Occipital lobe (tissue), 2 donors: ENCODE results near the gene DPCD. TPM values are rescaled to one million over a fixed set of nuclear protein-coding genes. Genes with fewer than 3 reads are reported as not detected.
"Not testable (repeated sequence)": the region's sequence is repeated elsewhere in the genome, so short reads cannot be mapped to it uniquely, and the experiment has no call there.

Experiments used
- DNase-seq: peaks from one replicate; lab custom pipeline; 2025; lab: John Stamatoyannopoulos, UW
- total RNA-seq: library from RNA; depleted of rRNA; stranded (reverse); fragments of >200 nt; gene quantifications from one replicate; pipeline ENCODE4 v1.2.3, GENCODE V29; 2014

Gene DPCD
- total RNA-seq, 1 donor from 2014 or later = 12.5 TPM

GRCh38 chr10:101580486-101581399 is 7.4 kb upstream of the DPCD start:
- no peak for DNase-seq

GRCh38 chr10:101585841-101586240 is 2.3 kb upstream of the DPCD start:
- no peak for DNase-seq

DNA sequence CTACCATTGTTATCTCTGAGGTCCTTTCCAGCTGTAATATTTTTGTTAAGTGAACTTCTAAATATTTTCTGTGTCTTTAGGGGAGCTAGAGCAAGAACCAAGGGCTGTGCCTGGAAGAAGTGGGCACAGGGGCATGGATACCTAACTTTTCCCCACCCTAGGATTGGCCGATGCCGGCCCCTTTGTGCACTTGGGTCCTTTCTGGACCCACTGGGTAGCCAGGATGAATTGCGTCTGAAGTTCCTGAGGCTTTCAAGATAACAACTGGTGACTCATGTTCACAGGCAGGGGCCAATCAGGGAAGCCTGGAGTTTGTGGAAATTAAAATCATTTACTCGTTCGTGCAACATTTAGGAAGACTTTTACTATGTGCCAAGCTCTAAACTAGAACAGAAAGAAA is 758 bp downstream of the DPCD start:
- no peak for DNase-seq

DNA sequence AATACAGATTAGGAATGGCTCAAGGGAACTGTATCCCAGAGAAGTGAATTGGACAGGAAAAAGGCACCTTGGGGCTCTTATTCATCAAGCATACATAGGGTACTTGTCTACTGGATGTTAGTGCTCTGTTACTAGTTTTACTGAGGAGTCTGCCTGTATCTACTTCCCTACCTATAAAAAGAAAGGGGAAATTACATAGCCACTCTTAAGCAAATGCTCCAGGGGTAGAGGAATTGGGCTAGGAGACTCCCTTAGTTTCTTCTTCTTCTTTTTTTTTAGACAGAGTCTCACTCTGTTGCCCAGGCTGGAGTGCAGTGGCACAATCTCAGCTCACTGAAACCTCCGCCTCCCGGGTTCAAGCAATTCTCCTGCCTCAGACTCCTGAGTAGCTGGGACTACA is 5.2 kb downstream of the DPCD start:
- DNase-seq = not testable (repeated sequence)

DNA sequence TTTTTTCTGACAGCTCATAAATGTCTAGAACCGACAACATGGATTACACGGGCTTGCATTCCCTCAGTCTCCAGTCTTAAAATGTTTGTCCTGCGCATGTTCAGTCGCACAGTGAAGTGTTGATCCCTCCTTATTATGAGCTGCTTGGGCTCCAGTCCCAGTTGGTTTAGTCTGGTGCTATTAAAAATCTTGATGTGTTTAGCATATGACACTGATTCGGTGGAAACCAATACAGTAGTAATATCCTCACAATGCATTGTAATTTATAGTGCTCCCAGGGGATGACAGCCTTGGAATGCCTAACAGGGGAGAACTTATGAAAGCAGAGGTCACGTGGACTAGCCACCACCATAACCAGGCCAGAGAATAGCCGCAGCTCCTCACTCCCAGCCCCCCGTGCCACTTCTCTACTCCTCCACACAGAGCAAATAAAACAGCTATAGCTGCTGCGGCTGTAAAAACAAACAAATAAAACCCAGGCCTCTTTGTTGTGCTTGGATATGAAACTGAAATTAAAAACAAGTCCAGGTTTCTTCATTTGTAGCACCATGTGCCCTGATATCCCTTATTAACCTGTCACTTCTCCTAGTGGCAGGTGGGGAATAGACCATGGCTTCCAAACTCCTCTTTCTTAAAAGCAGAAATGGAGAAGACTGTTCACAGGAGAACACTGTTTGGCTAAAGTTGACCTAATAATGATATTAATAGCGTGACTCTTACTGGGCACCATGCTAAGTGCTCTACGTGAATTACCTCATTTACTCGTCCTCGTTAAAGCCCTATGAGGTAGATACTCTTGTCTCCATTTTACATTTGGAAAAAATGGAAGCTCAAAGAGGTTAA is 7.7 kb downstream of the DPCD start:
- no peak for DNase-seq

- DNase-seq = no peak
Measured at GRCh38 chr10:101597091-101597900, 9.2 kb downstream of the DPCD start.

GRCh38 chr10:101601541-101601940 is 13.4 kb downstream of the DPCD start:
- DNase-seq = no peak

GRCh38 chr10:101602761-101603398 is 14.8 kb downstream of the DPCD start:
- DNase-seq = peak; percentile 45

- DNase-seq = no peak
Measured at GRCh38 chr10:101607124-101607523, 19.0 kb downstream of the DPCD start.

- DNase-seq = no peak
Measured at GRCh38 chr10:101609481-101609880, 21.4 kb downstream of the DPCD start.

DNA sequence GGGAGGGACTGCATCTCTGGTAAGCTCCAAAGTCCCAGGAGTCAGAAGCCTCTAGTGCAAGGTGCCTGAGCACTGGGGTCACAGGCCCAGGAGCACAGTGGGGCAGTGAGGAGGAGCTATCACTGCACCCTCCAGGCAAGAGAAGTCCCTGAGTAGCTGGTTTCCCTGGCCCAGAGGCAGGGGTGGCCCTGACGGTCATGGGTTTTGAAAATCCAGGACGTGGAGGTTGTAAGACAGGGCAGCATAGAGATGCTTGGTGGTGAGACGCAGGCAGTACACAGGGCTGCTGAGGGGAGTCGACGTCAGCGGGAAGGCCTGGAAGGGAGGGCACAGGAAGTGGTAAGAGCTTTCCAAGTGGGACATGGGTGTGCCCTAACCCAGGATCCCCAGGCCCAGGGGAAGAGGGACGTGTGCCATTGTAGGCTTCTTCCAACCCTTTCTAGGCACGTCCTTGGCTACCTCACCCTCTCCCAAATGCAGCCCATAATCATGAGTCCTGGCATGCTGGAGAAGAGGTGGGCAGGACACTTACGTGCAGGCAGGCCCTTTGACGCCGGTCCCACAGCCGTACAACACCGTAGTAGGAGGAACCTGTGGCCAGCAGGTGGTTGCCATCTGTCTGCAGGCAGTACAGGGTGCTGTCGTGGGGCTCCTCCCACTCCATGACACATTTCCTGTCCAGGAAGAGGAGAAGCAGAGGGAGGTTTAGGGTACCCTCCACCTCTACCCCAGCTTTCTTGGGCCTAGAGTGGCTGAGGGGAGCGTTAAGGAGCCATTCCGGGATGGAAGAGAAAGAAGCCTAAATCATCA is 23.2 kb downstream of the DPCD start:
- no peak for DNase-seq

GRCh38 chr10:101612086-101612485 is 24.0 kb downstream of the DPCD start:
- DNase-seq = no peak

GRCh38 chr10:101612872-101613271 is 24.8 kb downstream of the DPCD start:
- DNase-seq = no peak

DNA sequence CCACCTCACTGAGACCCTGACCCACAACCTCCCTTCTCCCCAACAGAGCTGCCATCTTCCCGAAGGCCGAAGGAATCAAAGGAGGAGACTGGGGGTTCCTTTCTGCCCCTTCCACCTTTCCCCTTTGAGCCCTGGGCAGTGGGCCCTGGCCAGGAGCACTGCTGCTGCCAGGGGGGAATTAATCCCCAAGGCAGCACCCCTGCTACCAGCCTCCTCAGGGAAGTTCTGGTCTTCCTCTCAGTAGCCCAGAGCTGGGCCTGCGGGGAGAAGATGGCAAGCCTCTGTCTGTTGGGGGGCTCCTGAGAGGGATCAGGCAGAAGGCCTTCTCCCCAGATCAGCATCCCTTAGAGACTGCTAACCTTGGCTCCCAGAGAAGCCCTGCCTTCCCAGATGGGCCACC is 25.5 kb downstream of the DPCD start:
- no peak for DNase-seq

- DNase-seq = no peak
Measured at GRCh38 chr10:101614663-101615524, 26.8 kb downstream of the DPCD start.

GRCh38 chr10:101615525-101616116 is 27.5 kb downstream of the DPCD start:
- DNase-seq = no peak

GRCh38 chr10:101616415-101617101 is 28.4 kb downstream of the DPCD start:
- no peak for DNase-seq

GRCh38 chr10:101617102-101617823 is 29.1 kb downstream of the DPCD start:
- DNase-seq = no peak
